ENCODE data around the gene CCDC33.

CCDC33 gene

DNA sequence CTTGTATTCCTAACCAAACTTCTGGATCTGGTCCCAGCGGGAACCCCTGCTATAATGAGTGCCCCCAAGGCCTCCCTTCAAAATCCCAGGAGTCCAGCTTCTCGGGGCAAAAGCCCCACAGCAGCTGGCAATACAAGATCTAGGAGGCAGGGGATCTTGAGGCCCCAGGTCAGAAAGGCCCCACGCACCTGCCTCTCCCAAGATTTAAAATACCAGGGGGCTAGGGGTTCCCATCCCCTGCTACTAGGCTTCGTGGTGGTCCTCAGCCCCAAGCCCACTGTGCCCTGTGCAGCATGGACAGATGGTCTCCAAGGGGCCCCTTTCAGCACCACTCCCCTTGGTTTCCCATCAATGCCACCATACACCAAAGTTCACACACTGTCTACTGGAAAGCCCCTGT, 147.2 kb downstream of the CCDC33 start:
- Histone ChIP-seq H3K36me3 (ENCODE audit: insufficient read depth, low read length) (no peaks in the 10 kb centered on the region), H3K4me1 (ENCODE audit: insufficient read depth, low read length) (peaks cover 11% of the 10 kb centered on the region), H3K9ac (ENCODE audit: low read depth, low read length) (no peak overlapping the region), H3K9me3 (ENCODE audit: insufficient read depth, low read depth, low read length) (no peaks in the 10 kb centered on the region), H3K27ac (ENCODE audit: low read depth, low read length) (no peak overlapping the region), H3K27me3 (ENCODE audit: insufficient read depth, low read length) (no peaks in the 10 kb centered on the region), H3K4me3 (ENCODE audit: low read length) (no peak overlapping the region)
- WGBS: 90% methylated on average over 4 of the region's 4 CpGs

DNA sequence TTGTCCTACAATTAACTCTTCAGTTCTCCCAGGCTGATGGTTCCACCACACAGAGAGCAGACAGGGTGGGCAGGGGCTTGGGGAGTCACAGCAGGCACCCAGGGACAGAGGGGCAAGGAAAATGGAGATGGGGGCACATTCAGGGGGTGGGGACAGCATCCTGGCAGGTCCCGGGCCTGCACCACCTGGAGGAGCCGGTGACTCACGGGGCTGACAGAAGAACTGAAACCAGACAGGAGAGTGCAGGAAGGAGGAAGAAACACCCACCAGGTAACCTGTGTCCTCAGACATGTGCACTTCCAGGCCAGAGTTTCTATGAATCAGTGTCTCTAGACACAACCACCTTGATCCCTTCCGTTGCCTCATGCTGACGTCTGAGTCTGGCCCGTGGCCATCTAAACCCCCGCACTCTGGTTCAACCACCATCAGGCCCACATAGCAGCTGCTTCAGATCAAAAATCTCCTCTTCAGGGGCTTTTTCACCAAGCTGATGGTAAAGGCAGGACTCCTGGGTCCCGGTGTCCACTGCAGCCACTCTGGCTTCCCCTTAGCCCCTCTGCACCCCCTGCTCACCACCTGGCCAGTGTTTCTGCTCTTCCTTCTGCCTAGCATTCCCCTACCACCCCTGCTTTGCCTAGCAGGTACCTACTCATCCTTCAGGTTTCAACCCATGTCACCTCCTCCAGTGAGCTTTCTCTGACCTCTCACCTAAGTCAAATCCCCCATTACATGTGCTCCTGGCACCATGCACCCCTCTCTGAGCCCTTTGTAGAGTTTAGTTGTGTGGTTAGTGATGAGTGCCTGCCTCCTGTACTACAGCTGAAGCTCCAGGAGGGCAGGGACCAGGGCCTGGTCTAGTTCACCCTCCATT, 147.8 kb downstream of the CCDC33 start:
- 92% methylated on average over 8 of the region's 8 CpGs for WGBS
- Histone ChIP-seq H3K27me3 (ENCODE audit: insufficient read depth, low read length) (no peaks in the 10 kb centered on the region), H3K36me3 (ENCODE audit: insufficient read depth, low read length) (no peaks in the 10 kb centered on the region), H3K9me3 (ENCODE audit: insufficient read depth, low read depth, low read length) (no peaks in the 10 kb centered on the region), H3K27ac (ENCODE audit: low read depth, low read length) (no peak overlapping the region), H3K4me1 (ENCODE audit: insufficient read depth, low read length) (peaks cover 8% of the 10 kb centered on the region), H3K4me3 (ENCODE audit: low read length) (no peak overlapping the region), H3K9ac (ENCODE audit: low read depth, low read length) (no peak overlapping the region)

DNA sequence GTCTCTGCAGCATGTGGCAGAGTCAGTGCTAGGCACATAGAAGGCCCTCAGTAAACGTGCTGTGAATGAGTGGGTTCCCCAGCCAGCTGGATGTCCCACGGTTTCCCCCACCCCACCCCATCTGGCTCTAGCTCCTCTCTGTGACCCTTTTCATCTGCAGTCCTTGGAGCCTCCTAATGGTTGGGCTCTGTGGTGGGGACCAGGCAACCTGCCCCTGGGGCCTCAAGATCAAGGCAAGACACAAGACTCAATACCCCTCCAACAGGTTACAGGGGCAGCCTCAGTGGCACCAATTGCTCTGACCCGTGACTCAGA, 148.4 kb downstream of the CCDC33 start:
- no peaks in the 10 kb centered on the region for H3K36me3 ChIP-seq (ENCODE audit: insufficient read depth, low read length)
- no peak overlapping the region for H3K4me3 ChIP-seq (ENCODE audit: low read length)
- 88% methylated on average over 3 of the region's 3 CpGs for WGBS
- no peaks in the 10 kb centered on the region for H3K27me3 ChIP-seq (ENCODE audit: insufficient read depth, low read length)
- H3K9me3 ChIP-seq (ENCODE audit: insufficient read depth, low read depth, low read length): no peaks in the 10 kb centered on the region
- no peak overlapping the region for H3K27ac ChIP-seq (ENCODE audit: low read depth, low read length)
- peaks cover 7% of the 10 kb centered on the region; the same call in 1 of the 2 replicates for H3K4me1 ChIP-seq (ENCODE audit: insufficient read depth, low read length)
- H3K9ac ChIP-seq (ENCODE audit: low read depth, low read length): no peak overlapping the region

DNA sequence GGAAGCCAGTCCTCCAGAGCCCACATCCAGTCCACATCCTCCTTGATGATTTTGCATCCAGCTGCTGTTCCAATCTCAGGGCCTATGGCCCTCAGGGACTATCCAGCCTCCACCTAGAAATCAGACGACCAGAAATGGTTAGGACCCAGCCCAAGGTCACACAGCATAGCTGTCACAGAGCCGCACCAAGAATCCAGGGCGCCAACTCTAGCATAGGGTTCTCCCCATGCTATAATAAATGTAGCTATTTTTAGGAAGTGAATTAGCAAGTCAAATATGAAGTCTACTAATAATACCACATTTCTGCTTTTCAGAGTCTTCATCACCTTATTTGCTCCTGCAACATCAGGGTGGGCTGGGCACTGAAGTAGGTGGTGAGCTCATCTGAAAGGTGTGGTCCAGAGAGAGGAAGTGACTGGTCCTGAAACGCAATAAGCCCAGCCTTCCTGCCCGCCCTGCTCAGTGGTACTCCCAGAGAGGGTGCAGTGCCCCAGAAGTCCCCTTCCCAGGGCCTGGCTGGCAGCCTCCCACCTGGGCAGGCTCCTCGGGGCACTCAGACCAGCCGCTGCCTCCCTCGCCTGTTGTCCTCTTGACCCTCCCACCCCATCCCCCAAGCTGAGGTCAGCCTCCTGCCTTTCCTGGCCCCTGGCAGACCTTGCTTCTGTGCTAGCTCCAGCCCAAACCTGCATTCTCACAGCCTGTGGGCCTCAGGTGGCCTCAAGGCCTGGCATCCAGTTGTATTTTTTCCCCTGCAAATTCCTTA, 148.9 kb downstream of the CCDC33 start:
- Histone ChIP-seq H3K4me1 (ENCODE audit: insufficient read depth, low read length) (peaks cover 7% of the 10 kb centered on the region; the same call in 1 of the 2 replicates), H3K27ac (ENCODE audit: low read depth, low read length) (no peak overlapping the region), H3K9me3 (ENCODE audit: insufficient read depth, low read depth, low read length) (no peaks in the 10 kb centered on the region), H3K9ac (ENCODE audit: low read depth, low read length) (no peak overlapping the region), H3K27me3 (ENCODE audit: insufficient read depth, low read length) (no peaks in the 10 kb centered on the region), H3K36me3 (ENCODE audit: insufficient read depth, low read length) (no peaks in the 10 kb centered on the region), H3K4me3 (ENCODE audit: low read length) (no peak overlapping the region)
- WGBS: 69% methylated on average over 7 of the region's 8 CpGs

DNA sequence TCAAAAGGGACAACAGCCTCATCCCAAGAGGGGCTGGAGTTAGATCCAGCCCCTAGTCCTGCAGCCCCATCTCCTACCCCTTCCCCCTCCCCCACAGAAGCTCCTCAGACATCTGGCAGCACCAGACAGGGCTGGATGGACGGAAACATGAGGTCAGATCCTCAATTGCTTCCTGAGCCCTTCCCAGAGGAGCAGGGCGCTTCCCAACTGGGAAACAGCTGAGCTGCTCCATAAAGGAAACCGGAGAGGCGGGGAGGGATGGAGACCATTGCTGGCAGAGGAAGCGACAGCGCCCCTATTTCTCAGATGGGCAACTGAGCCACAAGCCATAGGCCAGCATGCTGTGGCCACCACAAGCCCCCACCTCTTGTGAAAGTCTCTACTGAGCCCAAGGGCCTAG, 149.6 kb downstream of the CCDC33 start:
- H3K9ac ChIP-seq (ENCODE audit: low read depth, low read length): no peak overlapping the region

More for the DNA sequence above, 149.6 kb downstream of the CCDC33 start:
- no peak overlapping the region for H3K27ac ChIP-seq (ENCODE audit: low read depth, low read length)
- no peaks in the 10 kb centered on the region for H3K9me3 ChIP-seq (ENCODE audit: insufficient read depth, low read depth, low read length)
- H3K27me3 ChIP-seq (ENCODE audit: insufficient read depth, low read length): no peaks in the 10 kb centered on the region
- WGBS: 80% methylated on average over 6 of the region's 6 CpGs
- H3K4me3 ChIP-seq (ENCODE audit: low read length): no peak overlapping the region
- H3K36me3 ChIP-seq (ENCODE audit: insufficient read depth, low read length): no peaks in the 10 kb centered on the region
- H3K4me1 ChIP-seq (ENCODE audit: insufficient read depth, low read length): peaks cover 7% of the 10 kb centered on the region; the same call in 1 of the 2 replicates
